GM12891 (cell line): Measurements from ENCODE around the gene MNX1.

Source experiments
- POLR2A ChIP-seq: IDR thresholded peaks from 2 replicates; pipeline ENCODE4 v1.6.1; 2011; ENCODE audit warnings: low read depth, low read length, control low read depth
- POLR2AphosphoS5 ChIP-seq: IDR thresholded peaks from 2 replicates; pipeline ENCODE4 v1.6.1; 2011; ENCODE audit warnings: low read depth, low read length, control low read depth

DNA sequence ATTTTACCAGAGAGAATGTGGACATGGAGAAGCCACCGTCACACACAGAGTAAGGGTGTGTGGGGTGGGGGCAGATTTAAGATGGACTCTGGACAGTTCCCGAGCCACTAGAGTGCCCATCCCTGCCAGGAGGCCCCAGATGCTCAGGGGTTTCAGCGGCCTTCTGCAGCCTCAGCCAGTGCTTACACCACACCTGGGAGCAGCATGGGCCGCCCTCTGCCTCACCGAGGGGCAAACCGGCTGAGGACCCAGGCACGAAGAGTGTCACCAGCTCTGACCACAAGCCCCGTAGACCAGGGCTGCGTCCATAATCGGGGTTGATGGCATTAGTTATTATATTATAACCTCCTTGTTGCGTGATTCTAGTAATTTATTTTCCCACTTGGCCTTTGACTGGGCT is 6.7 kb upstream of the MNX1 start:
- TF ChIP-seq POLR2A = no peak
- no peak for TF ChIP-seq POLR2AphosphoS5
